Activated naive CD8-positive, alpha-beta T cell (primary cell): ENCODE measurements around the gene AKIRIN1.
"Not testable (repeated sequence)": the region's sequence is repeated elsewhere in the genome, so short reads cannot be mapped to it uniquely, and the experiment has no call there.

Source experiments
- H3K27ac Mint-ChIP-seq: one replicate; pipeline ENCODE4 v1.8.0; 2021; ENCODE audit warnings: mixed read lengths
- H3K27me3 Mint-ChIP-seq: one replicate; pipeline ENCODE4 v1.8.0; 2021; ENCODE audit warnings: mixed read lengths
- H3K36me3 Mint-ChIP-seq: one replicate; pipeline ENCODE4 v1.8.0; 2021; ENCODE audit warnings: mixed read lengths
- H3K4me1 Mint-ChIP-seq: one replicate; pipeline ENCODE4 v1.8.0; 2021; ENCODE audit warnings: low read depth, mixed read lengths
- H3K4me3 Mint-ChIP-seq: one replicate; pipeline ENCODE4 v1.8.0; 2021; ENCODE audit warnings: mild to moderate bottlenecking, mixed read lengths
- H3K9me3 Mint-ChIP-seq: one replicate; pipeline ENCODE4 v1.8.0; 2021; ENCODE audit warnings: low read depth, mixed read lengths

Gene AKIRIN1

DNA sequence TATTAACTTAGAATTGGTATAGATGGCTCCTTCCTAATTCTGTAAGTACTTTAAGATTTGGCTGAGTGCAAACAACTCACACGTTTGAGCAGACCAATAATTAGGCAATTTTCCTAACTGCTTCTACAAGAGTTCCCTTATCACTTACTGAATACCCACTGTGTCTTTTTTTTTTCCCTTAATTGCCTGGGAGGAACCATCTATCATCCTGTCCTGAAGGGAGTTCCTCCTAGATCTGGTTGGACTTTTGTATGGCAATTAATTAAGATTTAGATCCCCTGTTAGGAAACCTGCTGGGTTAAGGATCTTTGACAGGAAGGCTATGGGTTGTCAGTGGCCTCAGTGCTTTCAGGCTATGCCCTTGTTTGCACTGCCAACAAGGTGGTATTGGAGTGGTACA lies 11.7 kb upstream of the AKIRIN1 start:
- H3K4me3 Mint-ChIP-seq, H3K27me3 Mint-ChIP-seq, H3K4me1 Mint-ChIP-seq, H3K36me3 Mint-ChIP-seq, H3K9me3 Mint-ChIP-seq, H3K27ac Mint-ChIP-seq: not testable (repeated sequence)

DNA sequence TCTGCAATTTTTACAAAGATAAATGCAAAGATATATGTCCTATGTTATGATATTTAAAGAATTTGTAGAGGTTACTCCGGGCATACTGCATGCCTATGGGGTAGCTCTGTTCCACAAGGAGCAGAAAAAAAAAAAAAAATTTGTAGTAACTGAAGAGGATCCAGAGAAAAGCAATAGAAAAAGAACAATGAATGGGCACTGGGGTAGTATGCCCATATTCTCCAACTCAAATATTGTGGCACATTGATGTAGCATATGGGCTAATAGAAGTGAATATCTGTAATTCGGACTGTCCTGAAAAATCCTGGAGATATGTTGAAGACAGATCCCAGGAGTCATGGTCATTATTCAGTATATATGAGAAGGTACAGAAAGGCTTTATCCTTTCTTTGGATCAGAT lies 1.1 kb upstream of the AKIRIN1 start:
- Mint-ChIP-seq H3K4me1 (peaks cover 34% of the 10 kb centered on the region), H3K9me3 (no peaks in the 10 kb centered on the region), H3K4me3 (peak overlapping the region; percentile 81), H3K27me3 (no peaks in the 10 kb centered on the region), H3K36me3 (peaks cover under 1% of the 10 kb centered on the region), H3K27ac (peak overlapping the region; percentile 85)

- Mint-ChIP-seq H3K4me3 (peak overlapping the region; percentile 81), H3K36me3 (peaks cover 4% of the 10 kb centered on the region), H3K27ac (peak overlapping the region; percentile 85), H3K4me1 (peaks cover 38% of the 10 kb centered on the region), H3K27me3 (no peaks in the 10 kb centered on the region), H3K9me3 (no peaks in the 10 kb centered on the region)
These were observed 714 bp upstream of the AKIRIN1 start for GRCh38 chr1:38990386-38990737.

GRCh38 chr1:38991638-38992411 lies 749 bp downstream of the AKIRIN1 start:
- peaks cover 8% of the 10 kb centered on the region for H3K36me3 Mint-ChIP-seq
- no peaks in the 10 kb centered on the region for H3K27me3 Mint-ChIP-seq
- H3K4me1 Mint-ChIP-seq: peaks cover 51% of the 10 kb centered on the region
- H3K4me3 Mint-ChIP-seq: peak overlapping the region; percentile 96
- H3K27ac Mint-ChIP-seq: peak overlapping the region; percentile 90
- no peaks in the 10 kb centered on the region for H3K9me3 Mint-ChIP-seq

- Mint-ChIP-seq H3K27ac (peak overlapping the region; percentile 90), H3K9me3 (no peaks in the 10 kb centered on the region), H3K4me3 (peak overlapping the region; percentile 96), H3K27me3 (no peaks in the 10 kb centered on the region), H3K4me1 (peaks cover 59% of the 10 kb centered on the region), H3K36me3 (peaks cover 8% of the 10 kb centered on the region)
These were observed 1.5 kb downstream of the AKIRIN1 start for GRCh38 chr1:38992412-38993111.

GRCh38 chr1:38994196-38994595 lies 3.1 kb downstream of the AKIRIN1 start:
- H3K9me3 Mint-ChIP-seq: no peaks in the 10 kb centered on the region
- no peaks in the 10 kb centered on the region for H3K27me3 Mint-ChIP-seq
- H3K27ac Mint-ChIP-seq: peak overlapping the region; percentile 79
- H3K4me3 Mint-ChIP-seq: peak overlapping the region; percentile 46
- H3K4me1 Mint-ChIP-seq: peaks cover 70% of the 10 kb centered on the region
- peaks cover 10% of the 10 kb centered on the region for H3K36me3 Mint-ChIP-seq

GRCh38 chr1:38997034-38997900 lies 6.2 kb downstream of the AKIRIN1 start:
- Mint-ChIP-seq H3K4me1 (peaks cover 69% of the 10 kb centered on the region), H3K27me3 (no peaks in the 10 kb centered on the region), H3K4me3 (peak overlapping the region; percentile 74), H3K9me3 (no peaks in the 10 kb centered on the region), H3K27ac (peak overlapping the region; percentile 90), H3K36me3 (peaks cover 13% of the 10 kb centered on the region)

GRCh38 chr1:38997901-38998190 lies 6.8 kb downstream of the AKIRIN1 start:
- no peaks in the 10 kb centered on the region for H3K9me3 Mint-ChIP-seq
- H3K4me3 Mint-ChIP-seq: peak overlapping the region; percentile 74
- H3K27ac Mint-ChIP-seq: peak overlapping the region; percentile 90
- peaks cover 67% of the 10 kb centered on the region for H3K4me1 Mint-ChIP-seq
- no peaks in the 10 kb centered on the region for H3K27me3 Mint-ChIP-seq
- H3K36me3 Mint-ChIP-seq: peaks cover 15% of the 10 kb centered on the region

DNA sequence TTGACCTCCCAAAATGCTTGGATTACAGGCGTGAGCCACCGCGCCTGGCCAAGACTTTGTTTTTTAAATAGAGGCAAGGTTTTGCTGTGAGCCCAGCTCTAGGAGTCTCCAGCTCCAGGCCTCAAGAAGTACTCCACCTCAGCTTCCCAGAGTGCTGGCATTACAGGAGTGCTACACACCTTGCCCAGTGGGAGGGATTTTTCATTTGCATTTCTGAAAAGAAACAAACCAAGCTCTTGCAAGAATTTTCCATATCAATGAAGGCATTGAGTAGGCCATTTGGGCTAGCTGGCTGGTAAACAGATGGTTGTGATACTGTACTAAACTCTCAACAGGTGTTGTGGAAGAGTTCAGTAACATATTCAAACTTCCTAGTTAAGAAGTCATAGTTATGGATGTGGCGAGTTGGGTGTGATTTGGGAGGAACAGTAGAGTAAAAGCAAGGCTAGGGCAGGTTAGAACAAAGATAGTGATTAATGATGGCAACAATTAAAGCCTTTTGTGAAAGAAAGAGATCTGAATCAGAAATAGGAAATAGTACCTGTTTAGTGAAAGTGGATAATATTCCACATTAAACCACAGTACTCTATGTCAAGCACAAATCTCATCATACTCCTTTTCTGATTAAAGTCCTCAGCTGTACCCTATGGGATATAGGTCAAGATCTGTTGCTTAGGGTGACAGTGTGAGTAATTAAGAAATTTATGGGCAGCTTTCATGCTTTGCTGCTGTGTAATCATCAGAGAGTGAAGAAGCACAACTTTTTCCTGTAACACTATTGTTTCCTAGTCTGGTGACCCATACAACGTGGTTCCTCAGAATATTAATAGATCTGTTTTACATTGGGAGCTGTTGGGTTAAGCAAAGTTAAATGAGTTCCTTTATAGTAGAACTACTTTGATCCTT lies 10.7 kb downstream of the AKIRIN1 start:
- Mint-ChIP-seq H3K4me1 (peaks cover 49% of the 10 kb centered on the region), H3K27me3 (no peaks in the 10 kb centered on the region), H3K36me3 (peaks cover 19% of the 10 kb centered on the region), H3K9me3 (no peaks in the 10 kb centered on the region), H3K27ac (peak overlapping the region; percentile 64), H3K4me3 (no peak overlapping the region)

DNA sequence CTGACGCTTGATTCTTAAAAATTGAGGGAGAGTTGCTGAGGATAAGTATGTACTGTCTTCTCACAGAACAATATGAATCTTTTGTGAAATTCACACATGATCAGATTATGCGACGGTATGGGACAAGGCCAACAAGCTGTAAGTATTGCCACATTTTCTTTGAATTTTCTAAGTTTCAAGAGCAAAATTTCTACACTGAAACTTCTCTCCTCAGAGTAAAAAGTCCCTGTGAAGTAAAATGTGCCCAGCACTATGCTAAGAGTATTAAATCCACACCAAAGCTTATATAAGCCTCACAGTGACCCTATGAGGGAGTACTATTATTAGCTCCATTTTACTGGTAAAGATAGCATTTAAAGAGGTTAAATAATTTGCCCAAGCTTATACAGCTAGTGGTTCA lies 12.2 kb downstream of the AKIRIN1 start:
- no peaks in the 10 kb centered on the region for H3K9me3 Mint-ChIP-seq
- peak overlapping the region; percentile 86 for H3K27ac Mint-ChIP-seq
- no peak overlapping the region for H3K4me3 Mint-ChIP-seq
- peaks cover 34% of the 10 kb centered on the region for H3K4me1 Mint-ChIP-seq
- H3K36me3 Mint-ChIP-seq: peaks cover 18% of the 10 kb centered on the region
- H3K27me3 Mint-ChIP-seq: no peaks in the 10 kb centered on the region

DNA sequence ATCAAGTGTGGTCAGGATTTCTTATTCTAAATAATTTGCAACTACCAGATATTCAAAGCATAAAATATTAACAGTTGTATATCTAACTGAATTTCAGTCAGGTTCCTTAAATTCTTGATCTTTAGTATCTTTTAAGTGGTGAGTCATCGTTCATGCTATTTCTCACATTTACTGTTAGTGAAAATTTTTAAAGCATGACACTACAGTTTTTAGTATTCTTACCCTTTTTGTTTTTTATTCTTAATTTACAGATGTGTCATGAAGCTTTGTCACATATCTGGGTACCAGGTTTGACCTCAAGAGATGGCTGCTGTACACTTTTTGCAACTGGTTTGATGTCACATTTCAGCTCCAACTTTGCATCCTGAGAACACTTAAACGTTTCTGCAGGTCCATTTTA lies 12.7 kb downstream of the AKIRIN1 start:
- Mint-ChIP-seq H3K36me3 (peaks cover 18% of the 10 kb centered on the region), H3K27ac (peak overlapping the region; percentile 86), H3K9me3 (no peaks in the 10 kb centered on the region), H3K4me1 (peaks cover 33% of the 10 kb centered on the region), H3K4me3 (no peak overlapping the region), H3K27me3 (no peaks in the 10 kb centered on the region)

DNA sequence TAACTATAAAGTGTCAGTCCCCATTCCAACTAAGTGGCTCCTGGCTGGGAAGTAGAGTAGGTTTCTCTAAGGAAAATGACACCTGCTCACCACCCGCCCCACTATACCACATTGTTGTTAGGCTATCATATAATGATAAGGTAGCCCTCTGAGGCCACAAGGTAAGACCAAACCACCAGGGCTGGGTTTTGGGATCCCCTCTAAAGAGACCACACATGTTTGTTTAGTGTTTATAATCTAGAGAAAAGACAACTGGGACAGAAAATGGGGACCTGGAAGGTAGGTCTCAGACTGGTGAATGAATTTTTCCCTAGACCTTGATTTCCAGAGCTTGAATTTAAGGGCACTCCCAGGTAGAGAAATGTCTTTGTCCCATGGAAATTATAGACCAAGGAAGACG lies 15.2 kb downstream of the AKIRIN1 start:
- Mint-ChIP-seq H3K27ac (no peak overlapping the region), H3K27me3 (no peaks in the 10 kb centered on the region), H3K4me3 (no peak overlapping the region), H3K9me3 (no peaks in the 10 kb centered on the region), H3K36me3 (peaks cover 18% of the 10 kb centered on the region), H3K4me1 (peaks cover 23% of the 10 kb centered on the region)

DNA sequence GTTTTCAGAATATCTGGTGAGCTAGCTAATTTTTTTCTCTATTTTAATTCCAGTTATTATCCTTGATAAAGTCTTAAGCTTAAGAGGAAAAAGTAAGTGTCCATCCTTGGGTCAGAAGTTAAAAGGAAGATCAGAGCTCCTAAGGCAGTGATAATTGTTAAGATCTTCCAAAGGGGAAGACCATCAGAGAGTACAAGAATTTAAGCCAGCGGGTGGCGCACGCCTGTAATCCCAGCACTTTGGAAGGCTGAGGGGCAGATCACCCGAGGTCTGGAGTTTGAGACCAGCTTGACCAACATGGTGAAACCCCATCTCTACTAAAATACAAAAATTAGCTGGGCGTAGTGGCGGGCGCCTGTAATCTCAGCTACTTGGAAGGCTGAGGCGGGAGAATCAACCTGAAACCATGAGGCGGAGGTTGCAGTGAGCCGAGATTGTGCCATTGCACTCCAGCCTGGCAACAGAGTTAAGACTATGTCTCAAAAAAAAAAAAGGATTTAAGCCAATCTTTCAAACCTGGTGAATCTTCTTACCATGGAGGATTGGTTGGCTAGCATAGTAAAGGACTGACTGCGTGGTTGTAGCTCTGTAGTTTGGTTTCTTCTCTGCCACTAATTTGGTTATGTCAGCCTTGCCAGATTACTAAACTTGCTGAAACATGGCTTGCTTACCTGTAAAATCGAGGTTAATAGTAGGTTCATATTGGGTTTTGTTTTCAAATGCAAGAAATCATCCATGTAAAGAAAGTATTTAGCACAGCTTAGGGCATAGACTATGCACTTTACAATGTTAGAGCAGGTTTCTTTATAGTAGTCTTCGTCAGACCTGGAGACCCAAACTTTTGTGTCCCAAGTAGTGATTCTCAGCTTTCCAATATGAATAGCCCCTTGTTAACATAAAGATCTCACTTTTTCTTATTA lies 15.9 kb downstream of the AKIRIN1 start:
- Mint-ChIP-seq H3K9me3 (no peaks in the 10 kb centered on the region), H3K27me3 (no peaks in the 10 kb centered on the region), H3K4me1 (peaks cover 19% of the 10 kb centered on the region), H3K36me3 (peaks cover 18% of the 10 kb centered on the region), H3K27ac (no peak overlapping the region), H3K4me3 (no peak overlapping the region)

- not testable (repeated sequence) for H3K9me3 Mint-ChIP-seq, H3K4me3 Mint-ChIP-seq, H3K4me1 Mint-ChIP-seq, H3K36me3 Mint-ChIP-seq, H3K27me3 Mint-ChIP-seq, H3K27ac Mint-ChIP-seq
These were observed 23.9 kb downstream of the AKIRIN1 start for GRCh38 chr1:39014956-39015355.
